Stimulated activated naive B cell treated with anti-CD40 and anti-IgM and Interleukin-4, amounts not matched to agents 10 μg/mL and 1 μg/mL and 100 μg/mL, for 72 hours (primary cell): Measurements from ENCODE around the gene TM9SF2.

Source experiments
- ATAC-seq, 2 donors: fragments of 150-1000 bp; cut with Tn5 transposase; replicated peaks; 2 replicates each; pipeline ENCODE4 v1.10.0; 2021; ENCODE audit warnings: moderate library complexity in 1 of 2
- DNase-seq: peaks from one replicate; pipeline ENCODE4 v3.0.0; 2021
- H3K27ac Mint-ChIP-seq: one replicate; pipeline ENCODE4 v1.8.0; 2022; ENCODE audit warnings: mild to moderate bottlenecking, mixed read lengths
- H3K27me3 Mint-ChIP-seq, 2 donors: one replicate each; pipeline ENCODE4 v1.8.0; 2022; ENCODE audit warnings: mixed read lengths in 2 of 2
- H3K36me3 Mint-ChIP-seq, 2 donors: one replicate each; pipeline ENCODE4 v1.8.0; 2022; ENCODE audit warnings: mixed read lengths in 2 of 2, mild to moderate bottlenecking in 1 of 2
- H3K4me1 Mint-ChIP-seq, 2 donors: one replicate each; pipeline ENCODE4 v1.8.0; 2022; ENCODE audit warnings: mixed read lengths in 2 of 2, mild to moderate bottlenecking in 1 of 2
- H3K4me3 Mint-ChIP-seq, 2 donors: one replicate each; pipeline ENCODE4 v1.8.0; 2022; ENCODE audit warnings: mild to moderate bottlenecking in 2 of 2, mixed read lengths in 2 of 2, moderate library complexity in 1 of 2
- H3K9me3 Mint-ChIP-seq, 2 donors: one replicate each; pipeline ENCODE4 v1.8.0; 2022; ENCODE audit warnings: mixed read lengths in 2 of 2, mild to moderate bottlenecking in 1 of 2

The TM9SF2 gene

GRCh38 chr13:99505814-99506269, 4.6 kb downstream of the TM9SF2 start:
- H3K36me3 Mint-ChIP-seq: peaks cover 43 to 49% of the 10 kb centered on the region in 2 donors
- DNase-seq: no peak
- peak overlapping the region in 1 of 2 donors; percentile 41 for H3K4me3 Mint-ChIP-seq
- peaks cover 4 to 5% of the 10 kb centered on the region in 2 donors for H3K9me3 Mint-ChIP-seq
- no peaks in the 10 kb centered on the region for H3K27me3 Mint-ChIP-seq
- no peak for ATAC-seq
- H3K27ac Mint-ChIP-seq: no peak overlapping the region
- H3K4me1 Mint-ChIP-seq: peaks cover 40 to 75% of the 10 kb centered on the region in 2 donors

DNA sequence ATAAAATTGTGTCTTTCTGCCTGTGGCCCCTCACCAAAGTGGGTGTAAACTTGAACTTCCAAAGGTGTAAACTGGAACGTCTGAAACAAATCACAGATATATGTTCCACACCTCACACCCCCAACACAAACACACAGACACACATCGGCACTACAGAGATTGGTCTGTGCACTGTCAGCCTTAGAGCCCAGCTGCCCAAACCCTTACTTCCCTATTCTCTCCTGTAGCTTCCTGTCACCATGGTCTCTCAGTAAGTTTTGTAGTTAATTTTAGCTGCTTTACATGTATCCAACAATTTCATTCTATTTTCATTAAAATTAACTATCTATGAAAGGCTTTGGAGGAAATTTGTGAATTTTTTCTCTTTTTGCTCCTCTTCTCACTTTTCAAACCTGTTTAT, 5.4 kb downstream of the TM9SF2 start:
- Mint-ChIP-seq H3K27me3 (no peaks in the 10 kb centered on the region), H3K36me3 (peaks cover 41 to 53% of the 10 kb centered on the region in 2 donors), H3K4me1 (peaks cover 39 to 81% of the 10 kb centered on the region in 2 donors), H3K9me3 (peaks cover 4 to 5% of the 10 kb centered on the region in 2 donors), H3K27ac (no peak overlapping the region), H3K4me3 (peak overlapping the region; percentile 59 to 61)
- no peak for DNase-seq
- ATAC-seq: peak; percentile 87 to 92

DNA sequence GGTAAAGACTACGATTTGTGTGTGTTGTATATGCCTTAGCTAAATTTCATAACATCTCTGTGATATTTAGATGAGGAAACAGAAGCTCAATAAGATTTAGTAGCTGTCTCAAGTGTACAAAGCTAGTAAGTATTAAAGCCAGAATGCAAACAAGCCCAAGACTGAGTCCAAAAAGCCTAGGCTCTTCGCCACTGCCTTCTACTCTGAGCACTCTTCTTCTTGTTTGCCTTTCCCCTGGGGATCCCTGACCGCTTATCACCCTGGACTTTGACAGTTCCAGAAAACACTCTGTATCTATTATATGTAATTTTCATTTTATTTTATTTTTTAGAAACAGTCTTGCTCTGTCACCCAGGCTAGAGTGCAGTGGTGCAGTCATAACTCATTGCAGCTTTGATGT, 5.8 kb downstream of the TM9SF2 start:
- Mint-ChIP-seq H3K9me3 (peaks cover 4 to 5% of the 10 kb centered on the region in 2 donors), H3K27me3 (no peaks in the 10 kb centered on the region), H3K4me3 (peak overlapping the region; percentile 59 to 61), H3K4me1 (peaks cover 40 to 84% of the 10 kb centered on the region in 2 donors), H3K27ac (no peak overlapping the region), H3K36me3 (peaks cover 41 to 51% of the 10 kb centered on the region in 2 donors)
- ATAC-seq: no peak
- DNase-seq: no peak

GRCh38 chr13:99507551-99507950, 6.3 kb downstream of the TM9SF2 start:
- peaks cover 4 to 5% of the 10 kb centered on the region in 2 donors for H3K9me3 Mint-ChIP-seq
- peaks cover 40 to 52% of the 10 kb centered on the region in 2 donors for H3K36me3 Mint-ChIP-seq
- peak overlapping the region; percentile 18 to 42 for H3K4me3 Mint-ChIP-seq
- ATAC-seq (no peak), DNase-seq (no peak)
- H3K27ac Mint-ChIP-seq: peak overlapping the region; percentile 72
- H3K4me1 Mint-ChIP-seq: peaks cover 42 to 84% of the 10 kb centered on the region in 2 donors
- H3K27me3 Mint-ChIP-seq: no peaks in the 10 kb centered on the region

DNA sequence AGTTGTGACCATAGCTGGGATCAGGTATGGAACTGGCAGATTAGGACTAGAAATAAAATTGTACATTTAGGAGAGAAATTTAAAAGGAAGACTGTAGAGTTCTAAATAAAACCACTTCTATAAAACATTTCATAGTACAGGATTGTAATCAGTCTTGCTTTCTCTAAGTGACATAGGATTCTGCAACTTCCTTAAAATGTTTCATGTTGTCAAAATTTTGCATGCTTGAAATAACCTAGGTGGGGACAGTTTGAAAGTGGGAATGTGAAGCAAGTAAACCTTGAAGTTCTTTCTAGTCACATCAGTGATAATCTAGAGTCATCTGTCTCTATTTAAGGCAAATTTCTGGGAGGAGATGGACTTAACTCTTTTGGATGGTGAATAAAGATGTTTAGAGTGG, 6.7 kb downstream of the TM9SF2 start:
- peak; percentile 35 to 55 for ATAC-seq
- Mint-ChIP-seq H3K4me3 (peak overlapping the region; percentile 18 to 42), H3K9me3 (peaks cover 4 to 5% of the 10 kb centered on the region in 2 donors), H3K36me3 (peaks cover 43 to 54% of the 10 kb centered on the region in 2 donors), H3K4me1 (peaks cover 47 to 87% of the 10 kb centered on the region in 2 donors), H3K27ac (peak overlapping the region; percentile 72), H3K27me3 (no peaks in the 10 kb centered on the region)
- no peak for DNase-seq

DNA sequence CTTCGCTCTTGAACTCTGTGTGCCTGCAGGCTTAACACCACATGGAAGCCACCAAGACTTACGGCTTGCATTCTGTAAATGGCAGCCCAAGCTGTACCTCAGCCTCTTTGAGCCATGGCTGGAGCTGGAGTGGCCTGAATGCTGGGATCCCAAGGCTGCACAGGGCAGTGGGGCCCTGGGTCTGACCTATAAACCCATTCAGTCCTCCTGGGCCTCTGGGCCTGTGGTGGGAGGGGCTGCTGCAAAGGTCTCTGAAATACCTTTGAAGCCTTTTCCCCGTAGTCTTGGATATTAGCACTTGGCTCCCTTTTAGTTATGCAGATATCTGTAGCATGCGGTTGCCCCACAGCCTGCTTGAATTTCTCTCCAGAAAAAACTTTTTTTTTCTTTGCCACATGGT, 8.2 kb downstream of the TM9SF2 start:
- DNase-seq: no peak
- H3K4me1 Mint-ChIP-seq: peaks cover 48 to 87% of the 10 kb centered on the region in 2 donors
- ATAC-seq: no peak
- H3K4me3 Mint-ChIP-seq: no peak overlapping the region
- H3K27me3 Mint-ChIP-seq: no peaks in the 10 kb centered on the region
- peaks cover 4 to 5% of the 10 kb centered on the region in 2 donors for H3K9me3 Mint-ChIP-seq
- peaks cover 36 to 56% of the 10 kb centered on the region in 2 donors for H3K36me3 Mint-ChIP-seq
- H3K27ac Mint-ChIP-seq: peak overlapping the region; percentile 65

- no peaks in the 10 kb centered on the region for H3K27me3 Mint-ChIP-seq
- peaks cover 0 to 5% of the 10 kb centered on the region in 2 donors for H3K9me3 Mint-ChIP-seq
- peak overlapping the region; percentile 17 for H3K27ac Mint-ChIP-seq
- H3K36me3 Mint-ChIP-seq: peaks cover 13 to 35% of the 10 kb centered on the region in 2 donors
- ATAC-seq (no peak), DNase-seq (no peak)
- H3K4me3 Mint-ChIP-seq: no peak overlapping the region
- H3K4me1 Mint-ChIP-seq: peaks cover 36 to 62% of the 10 kb centered on the region in 2 donors
Observed at GRCh38 chr13:99514801-99515200, 13.5 kb downstream of the TM9SF2 start.

DNA sequence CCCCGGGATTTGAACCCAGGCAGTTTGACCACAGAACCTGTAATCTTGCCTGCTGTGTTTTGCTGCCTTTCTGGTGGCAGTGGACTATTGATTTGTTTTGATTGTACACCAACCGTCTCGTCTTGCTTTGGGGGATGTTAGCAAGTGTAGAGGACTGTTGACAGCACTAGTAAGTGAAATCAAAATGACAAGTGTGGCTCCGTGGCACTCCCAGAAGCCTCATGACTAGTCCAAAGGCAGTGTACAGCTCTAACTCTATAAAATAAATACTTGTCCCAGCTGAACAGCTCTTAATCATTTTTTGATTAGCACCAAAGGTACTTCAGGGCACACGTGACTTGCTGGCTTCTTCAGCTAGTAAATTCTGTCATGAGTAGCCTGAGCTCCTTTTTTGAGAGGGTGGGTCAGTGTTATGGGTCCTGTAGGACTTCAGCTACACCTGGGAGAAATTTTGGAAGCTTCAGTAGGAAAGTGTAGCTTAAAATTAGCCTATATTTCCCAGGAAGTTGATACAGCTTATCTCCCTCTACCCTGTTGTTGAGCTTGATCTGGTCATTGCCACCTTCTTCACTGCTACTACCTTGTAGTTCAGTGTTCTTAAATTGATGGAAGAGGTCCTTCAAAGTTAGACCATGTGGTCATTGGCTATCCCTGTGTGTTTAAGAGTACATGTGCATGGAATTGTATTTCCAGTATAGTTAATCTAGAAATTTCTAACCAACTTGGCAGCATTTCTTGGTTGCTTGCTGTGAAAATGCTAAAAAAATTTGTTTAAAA, 15.1 kb downstream of the TM9SF2 start:
- H3K27me3 Mint-ChIP-seq: no peaks in the 10 kb centered on the region
- H3K4me3 Mint-ChIP-seq: no peak overlapping the region
- H3K9me3 Mint-ChIP-seq: no peaks in the 10 kb centered on the region
- no peak for ATAC-seq
- peaks cover 10 to 26% of the 10 kb centered on the region in 2 donors for H3K36me3 Mint-ChIP-seq
- H3K4me1 Mint-ChIP-seq: peaks cover 31 to 52% of the 10 kb centered on the region in 2 donors
- no peak overlapping the region for H3K27ac Mint-ChIP-seq
- no peak for DNase-seq

DNA sequence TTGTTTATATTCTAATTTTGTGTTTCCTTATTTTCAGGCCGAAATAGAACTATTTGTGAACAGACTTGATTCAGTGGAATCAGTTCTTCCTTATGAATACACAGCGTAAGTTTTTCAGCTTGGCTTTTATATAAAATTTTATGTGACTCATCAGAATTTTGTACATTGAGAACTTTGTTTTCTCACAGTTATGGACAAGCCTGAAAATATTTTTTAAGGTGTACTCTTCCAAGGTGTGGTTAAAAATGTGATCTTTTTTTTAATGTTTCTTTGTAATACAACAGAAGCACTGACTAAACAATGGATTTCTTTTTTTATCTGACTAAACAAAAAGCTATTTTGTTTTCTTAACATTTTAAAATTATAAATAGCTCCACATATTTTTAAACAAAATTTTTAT, 16.3 kb downstream of the TM9SF2 start:
- Mint-ChIP-seq H3K4me1 (peaks cover 24 to 44% of the 10 kb centered on the region in 2 donors), H3K4me3 (no peak overlapping the region), H3K9me3 (no peaks in the 10 kb centered on the region), H3K36me3 (peaks cover 15 to 27% of the 10 kb centered on the region in 2 donors), H3K27me3 (no peaks in the 10 kb centered on the region), H3K27ac (no peak overlapping the region)
- ATAC-seq: no peak
- no peak for DNase-seq

DNA sequence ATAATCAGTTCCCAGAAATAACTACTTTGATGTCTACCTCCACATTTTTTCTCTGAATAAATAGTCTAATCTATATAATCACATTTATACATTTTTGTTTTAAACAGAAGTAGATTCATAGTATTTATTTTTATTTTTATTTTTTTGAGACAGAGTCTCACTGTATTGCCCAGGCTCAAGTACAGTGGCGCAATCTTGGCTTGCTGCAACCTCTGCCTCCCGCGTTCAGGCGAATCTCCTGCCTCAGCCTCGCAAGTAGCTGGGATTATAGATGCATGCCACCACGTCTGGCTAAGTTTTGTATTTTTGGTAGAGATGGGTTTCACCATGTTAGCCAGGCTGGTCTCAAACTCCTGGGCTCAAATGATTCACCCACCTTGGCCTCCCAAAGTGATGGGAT, 16.7 kb downstream of the TM9SF2 start:
- H3K9me3 Mint-ChIP-seq: no peaks in the 10 kb centered on the region
- no peak overlapping the region for H3K27ac Mint-ChIP-seq
- H3K36me3 Mint-ChIP-seq: peaks cover 13 to 27% of the 10 kb centered on the region in 2 donors
- no peaks in the 10 kb centered on the region for H3K27me3 Mint-ChIP-seq
- H3K4me3 Mint-ChIP-seq: no peak overlapping the region
- peaks cover 20 to 40% of the 10 kb centered on the region in 2 donors for H3K4me1 Mint-ChIP-seq
- no peak for ATAC-seq
- no peak for DNase-seq

GRCh38 chr13:99522298-99522697, 21.0 kb downstream of the TM9SF2 start:
- ATAC-seq (no peak), DNase-seq (no peak)
- H3K4me1 Mint-ChIP-seq: peaks cover 23 to 35% of the 10 kb centered on the region in 2 donors
- H3K9me3 Mint-ChIP-seq: no peaks in the 10 kb centered on the region
- peaks cover 46 to 53% of the 10 kb centered on the region in 2 donors for H3K36me3 Mint-ChIP-seq
- H3K27ac Mint-ChIP-seq: no peak overlapping the region
- no peak overlapping the region for H3K4me3 Mint-ChIP-seq
- no peaks in the 10 kb centered on the region for H3K27me3 Mint-ChIP-seq

DNA sequence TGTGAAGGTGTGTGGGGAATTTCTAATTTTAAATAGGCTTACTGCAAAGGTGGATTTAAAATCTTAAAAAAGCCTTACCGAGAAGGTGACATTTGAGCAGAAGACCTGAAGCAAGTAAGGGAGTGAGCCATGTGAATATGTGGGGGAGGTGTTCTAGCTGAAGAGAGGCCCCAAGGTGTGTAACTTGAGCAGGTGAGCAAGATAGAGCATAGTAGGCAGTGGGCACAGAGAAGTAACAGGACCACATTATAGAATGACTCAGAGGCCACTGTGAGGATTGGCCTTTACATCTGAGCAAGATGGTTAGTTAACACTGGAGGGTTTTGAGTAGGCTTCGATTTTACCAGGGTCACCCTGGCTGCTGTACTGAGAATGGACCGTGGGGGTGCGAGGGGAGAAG, 22.6 kb downstream of the TM9SF2 start:
- ATAC-seq (no peak), DNase-seq (no peak)
- Mint-ChIP-seq H3K27me3 (no peaks in the 10 kb centered on the region), H3K4me3 (no peak overlapping the region), H3K9me3 (no peaks in the 10 kb centered on the region), H3K36me3 (peaks cover 48 to 55% of the 10 kb centered on the region in 2 donors), H3K4me1 (peaks cover 23 to 36% of the 10 kb centered on the region in 2 donors), H3K27ac (peak overlapping the region; percentile 56)

DNA sequence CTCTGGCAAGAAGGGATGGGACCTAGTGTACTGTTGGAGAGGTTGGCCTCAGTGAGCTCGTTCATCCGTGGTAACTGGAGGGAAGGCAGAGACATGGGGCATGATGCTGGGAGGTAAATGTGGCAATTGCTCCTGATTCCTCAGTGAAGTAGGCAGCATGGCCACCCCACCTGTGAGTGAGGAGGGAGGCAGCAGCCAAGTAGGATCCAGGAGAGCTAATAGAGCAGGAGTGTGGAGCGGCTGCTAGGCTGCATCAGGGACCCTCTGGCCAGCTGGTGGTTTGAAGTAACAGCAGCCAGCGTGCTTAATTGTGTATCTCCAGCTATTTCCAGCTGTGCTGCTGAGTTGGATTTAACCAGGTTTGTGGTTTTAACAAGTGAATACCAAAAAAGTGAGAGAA, 24.7 kb downstream of the TM9SF2 start:
- Mint-ChIP-seq H3K27ac (peak overlapping the region; percentile 10), H3K4me3 (no peak overlapping the region), H3K9me3 (no peaks in the 10 kb centered on the region), H3K4me1 (peaks cover 23 to 36% of the 10 kb centered on the region in 2 donors), H3K36me3 (peaks cover 46 to 55% of the 10 kb centered on the region in 2 donors), H3K27me3 (no peaks in the 10 kb centered on the region)
- ATAC-seq: no peak
- no peak for DNase-seq

DNA sequence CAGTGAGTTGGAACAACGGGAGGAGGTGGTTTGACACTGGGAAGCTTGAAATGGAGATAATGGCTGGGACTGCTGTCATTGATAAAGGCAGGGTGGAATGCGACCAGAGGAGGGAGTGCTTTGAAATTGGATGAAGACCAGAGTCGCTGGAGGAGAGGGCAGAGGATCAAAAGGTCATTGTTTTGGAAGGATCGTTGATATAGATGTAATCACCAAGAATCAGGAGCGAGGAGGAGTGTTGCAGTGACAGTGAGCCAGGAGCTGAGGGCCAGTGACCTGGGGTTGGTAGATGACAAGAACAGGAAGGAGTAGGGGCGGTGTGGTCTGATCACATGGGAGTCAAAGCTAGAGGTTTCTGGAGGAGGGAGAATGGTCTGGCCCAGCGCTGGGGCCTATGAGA, 25.3 kb downstream of the TM9SF2 start:
- DNase-seq (no peak), ATAC-seq (no peak)
- no peaks in the 10 kb centered on the region for H3K9me3 Mint-ChIP-seq
- H3K27ac Mint-ChIP-seq: peak overlapping the region; percentile 10
- H3K36me3 Mint-ChIP-seq: peaks cover 45 to 54% of the 10 kb centered on the region in 2 donors
- H3K27me3 Mint-ChIP-seq: no peaks in the 10 kb centered on the region
- peaks cover 20 to 31% of the 10 kb centered on the region in 2 donors for H3K4me1 Mint-ChIP-seq
- no peak overlapping the region for H3K4me3 Mint-ChIP-seq

DNA sequence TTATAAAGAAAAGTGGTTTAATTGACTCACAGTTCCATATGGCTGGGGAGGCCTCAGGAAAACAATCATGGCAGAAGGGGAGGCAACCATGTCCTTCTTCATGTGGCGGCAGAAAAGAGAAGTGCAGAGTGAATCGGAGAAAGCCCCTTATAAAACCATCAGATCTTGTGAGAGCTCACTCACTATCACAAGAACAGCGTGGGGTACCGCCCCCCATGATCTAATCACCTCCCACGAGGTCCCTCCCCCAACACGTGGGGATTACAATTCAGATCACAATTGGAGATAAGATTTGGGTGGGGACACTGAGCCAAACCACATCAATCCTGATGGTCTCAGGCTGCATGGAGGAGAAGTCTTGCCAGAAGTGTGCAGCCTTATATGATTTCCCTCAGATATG, 26.0 kb downstream of the TM9SF2 start:
- H3K9me3 Mint-ChIP-seq: no peaks in the 10 kb centered on the region
- ATAC-seq: no peak
- H3K27ac Mint-ChIP-seq: peak overlapping the region; percentile 0

More for the DNA sequence above, 26.0 kb downstream of the TM9SF2 start:
- Mint-ChIP-seq H3K4me1 (peaks cover 20 to 29% of the 10 kb centered on the region in 2 donors), H3K36me3 (peaks cover 43 to 49% of the 10 kb centered on the region in 2 donors), H3K4me3 (no peak overlapping the region), H3K27me3 (no peaks in the 10 kb centered on the region)
- DNase-seq: no peak
